Muscle of leg (tissue), 11 donors: ENCODE data around the gene LEKR1. TPM values are rescaled to one million over a fixed set of nuclear protein-coding genes. Genes with fewer than 3 reads are reported as not detected.
"Not testable (repeated sequence)": the region's sequence is repeated elsewhere in the genome, so short reads cannot be mapped to it uniquely, and the experiment has no call there.

Experiments used
- DNase-seq: peaks from one replicate; pipeline ENCODE4 v3.0.0; 2013
- H3K27ac ChIP-seq: one replicate; pipeline ENCODE4 v1.5.1; 2013; ENCODE audit warnings: mild to moderate bottlenecking, low read length, control low read depth
- H3K27me3 ChIP-seq: one replicate; pipeline ENCODE4 v1.6.1; 2013; ENCODE audit warnings: low read length; ENCODE audit not compliant: control insufficient read depth, insufficient read depth
- H3K36me3 ChIP-seq: one replicate; pipeline ENCODE4 v1.6.1; 2013; ENCODE audit warnings: low read length; ENCODE audit not compliant: control insufficient read depth, insufficient read depth
- H3K4me1 ChIP-seq: one replicate; pipeline ENCODE4 v1.6.1; 2013; ENCODE audit warnings: low read length; ENCODE audit not compliant: control insufficient read depth, insufficient read depth
- H3K4me3 ChIP-seq: one replicate; pipeline ENCODE4 v1.5.1; 2013; ENCODE audit warnings: low read length, control low read depth
- H3K9me3 ChIP-seq: replicated peaks from 2 replicates; pipeline ENCODE4 v1.6.1; 2013; ENCODE audit warnings: low read depth, low read length; ENCODE audit not compliant: control insufficient read depth
- WGBS: methylation state at CpG from one replicate; pipeline ENCODE4 v1.1.5; 2013; ENCODE audit warnings: missing lambda C conversion rate; ENCODE audit not compliant: insufficient coverage; 5-methylcytosine and 5-hydroxymethylcytosine counted together
- polyA plus RNA-seq, 8 donors: library from polyadenylated mRNA; unstranded; fragments of 120-200 nt; gene quantifications; one replicate each; pipeline versions ENCODE4 v1.2.1 to v1.2.3, GENCODE V29; 2013; ENCODE audit warnings: inconsistent platforms in 1 of 8, low replicate concordance in 1 of 8; ENCODE audit not compliant: insufficient read length in 8 of 8, insufficient read depth in 1 of 8
- total RNA-seq: library from RNA; stranded (reverse); fragments of 120-200 nt; gene quantifications from one replicate; pipeline ENCODE4 v1.2.4, GENCODE V29; 2013

Gene LEKR1
- total and polyA plus RNA-seq, 9 donors = 0.15 to 1.5 (median 0.66) TPM

DNA sequence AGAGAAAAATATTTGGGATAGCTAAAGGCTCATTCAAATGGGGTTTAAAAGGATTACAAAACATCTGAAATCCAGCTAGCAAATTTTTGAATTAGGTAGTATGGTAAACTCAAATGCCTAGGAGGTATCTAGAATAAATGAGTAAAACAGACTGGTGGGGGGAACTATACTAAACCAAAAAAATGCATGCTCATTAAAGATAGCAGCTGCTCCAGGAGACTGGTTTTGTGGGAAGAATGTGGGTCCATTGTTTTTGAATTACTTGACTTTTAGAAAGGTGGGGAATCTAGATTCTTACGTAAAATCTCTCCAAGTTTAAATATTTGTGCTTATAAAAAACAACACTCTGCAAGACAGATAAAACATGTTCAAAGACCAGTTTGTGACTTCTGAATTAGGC, 73.8 kb downstream of the LEKR1 start:
- no peaks in the 10 kb centered on the region for H3K36me3 ChIP-seq
- H3K27ac ChIP-seq = no peak overlapping the region
- H3K9me3 ChIP-seq = no peaks in the 10 kb centered on the region
- H3K4me1 ChIP-seq = no peaks in the 10 kb centered on the region
- no peaks in the 10 kb centered on the region for H3K27me3 ChIP-seq
- no CpG with 5 or more reads among the region's 1 CpG for WGBS
- no peak overlapping the region for H3K4me3 ChIP-seq
- DNase-seq = no peak

DNA sequence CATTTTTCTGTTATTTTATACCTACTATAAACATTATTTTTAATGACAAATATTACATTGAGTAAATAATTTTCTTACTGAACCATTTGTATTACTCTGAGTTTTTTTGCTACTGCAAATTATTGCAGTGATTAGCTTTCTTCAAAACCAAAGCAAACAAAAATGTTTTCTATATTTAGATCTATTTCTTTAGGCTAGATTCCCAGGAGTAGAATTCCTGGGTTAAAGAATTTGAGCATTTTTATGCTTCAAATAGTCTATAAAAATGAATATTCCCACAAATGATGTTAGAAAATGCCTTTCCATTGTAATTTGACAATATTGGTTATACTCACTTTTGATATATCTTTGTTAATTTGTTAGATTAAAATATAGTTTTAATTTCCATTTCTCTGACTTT, 76.8 kb downstream of the LEKR1 start:
- no peaks in the 10 kb centered on the region for H3K9me3 ChIP-seq

DNA sequence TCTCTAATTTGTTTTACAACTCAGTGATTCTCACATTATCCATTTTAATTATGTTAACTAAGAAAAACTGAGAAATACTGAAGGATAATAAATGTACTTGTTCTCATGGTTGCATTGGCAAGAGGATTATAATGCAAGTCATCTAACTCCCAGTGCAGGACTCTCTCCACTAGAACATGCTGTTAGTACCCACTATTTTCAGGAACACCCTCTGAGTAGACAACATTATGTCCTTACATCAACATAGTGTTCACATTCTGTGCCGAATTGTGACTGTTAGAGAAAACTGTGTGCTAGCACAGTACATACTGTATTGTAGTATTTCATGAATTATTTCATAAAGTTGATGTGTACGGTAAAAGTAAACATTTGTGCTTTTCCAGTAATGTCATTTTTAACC, 80.1 kb downstream of the LEKR1 start:
- Histone ChIP-seq H3K27me3 (no peaks in the 10 kb centered on the region), H3K4me3 (no peak overlapping the region), H3K4me1 (no peaks in the 10 kb centered on the region), H3K36me3 (no peaks in the 10 kb centered on the region), H3K27ac (no peak overlapping the region), H3K9me3 (no peaks in the 10 kb centered on the region)
- no CpG with 5 or more reads among the region's 2 CpGs for WGBS
- DNase-seq = no peak

More for the DNA sequence above, 76.8 kb downstream of the LEKR1 start:
- no peaks in the 10 kb centered on the region for H3K4me1 ChIP-seq
- no peaks in the 10 kb centered on the region for H3K36me3 ChIP-seq
- H3K27me3 ChIP-seq = no peaks in the 10 kb centered on the region
- H3K4me3 ChIP-seq = no peak overlapping the region
- DNase-seq = no peak
- H3K27ac ChIP-seq = no peak overlapping the region

DNA sequence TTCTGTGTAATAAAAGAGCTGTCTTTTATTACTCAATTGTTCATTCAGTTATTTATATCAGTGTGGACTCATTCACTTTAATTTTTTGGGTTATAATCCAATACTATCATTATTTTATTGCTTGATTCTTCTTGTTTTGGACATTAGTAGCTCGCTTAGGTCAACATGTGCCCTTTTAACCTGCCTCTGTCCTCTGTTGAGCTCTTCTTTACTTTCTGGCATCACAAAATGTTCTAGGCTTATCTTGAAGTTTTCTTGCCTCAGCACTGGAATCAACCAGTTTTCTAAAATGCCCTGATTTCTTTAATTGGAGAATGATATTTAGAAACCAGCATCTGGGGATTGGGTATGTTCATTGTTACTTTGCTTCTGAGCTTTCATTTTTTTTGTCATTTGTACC, 82.2 kb downstream of the LEKR1 start:
- H3K36me3 ChIP-seq = no peaks in the 10 kb centered on the region
- no CpG with 5 or more reads among the region's 1 CpG for WGBS
- no peak for DNase-seq
- H3K4me3 ChIP-seq = no peak overlapping the region
- no peaks in the 10 kb centered on the region for H3K27me3 ChIP-seq
- H3K27ac ChIP-seq = no peak overlapping the region
- H3K4me1 ChIP-seq = no peaks in the 10 kb centered on the region
- H3K9me3 ChIP-seq = no peaks in the 10 kb centered on the region

DNA sequence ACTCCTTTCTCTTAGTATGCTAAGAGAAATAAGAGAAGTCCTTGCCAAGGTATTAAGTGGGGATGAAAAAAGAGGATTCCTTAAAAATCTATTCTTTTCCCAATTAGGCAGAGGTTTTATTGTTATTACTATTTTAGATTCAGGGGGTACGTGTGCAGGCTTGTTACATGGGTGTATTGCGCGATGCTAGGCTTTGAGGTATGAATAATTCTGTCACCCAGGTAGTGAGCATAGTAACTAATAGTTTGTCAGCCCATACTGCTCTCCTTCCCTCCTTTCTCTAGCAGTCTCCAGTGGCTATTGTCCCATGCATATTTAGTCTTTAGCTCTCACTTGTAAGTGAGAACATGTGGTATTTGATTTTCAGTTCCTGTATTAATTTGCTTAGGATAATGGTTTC, 83.9 kb downstream of the LEKR1 start:
- no peaks in the 10 kb centered on the region for H3K27me3 ChIP-seq
- H3K27ac ChIP-seq = no peak overlapping the region
- H3K4me3 ChIP-seq = no peak overlapping the region
- WGBS = no CpG with 5 or more reads among the region's 3 CpGs
- no peaks in the 10 kb centered on the region for H3K9me3 ChIP-seq
- H3K4me1 ChIP-seq = no peaks in the 10 kb centered on the region
- no peaks in the 10 kb centered on the region for H3K36me3 ChIP-seq
- DNase-seq = no peak

DNA sequence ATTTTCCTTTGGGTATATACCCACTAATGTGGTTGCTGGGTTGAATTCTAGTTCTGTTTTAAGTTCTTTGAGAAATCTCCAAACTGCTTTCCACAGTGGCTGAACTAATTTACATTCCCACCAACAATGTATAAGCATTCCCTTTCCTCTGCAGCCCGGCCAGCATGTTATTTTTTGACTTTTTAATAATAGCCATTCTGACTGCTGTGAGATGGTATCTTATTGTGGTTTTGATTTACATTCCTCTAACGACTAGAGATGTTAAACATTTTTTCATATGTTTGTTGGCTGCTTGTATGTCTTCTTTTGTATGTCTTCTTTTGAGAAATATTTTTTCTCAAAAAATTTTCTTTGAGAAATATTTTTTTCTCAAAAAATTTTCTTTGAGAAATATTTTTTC, 84.7 kb downstream of the LEKR1 start:
- no CpG with 5 or more reads among the region's 2 CpGs for WGBS
- not testable (repeated sequence) for H3K4me3 ChIP-seq, H3K9me3 ChIP-seq, H3K27ac ChIP-seq, H3K4me1 ChIP-seq, H3K36me3 ChIP-seq, H3K27me3 ChIP-seq, DNase-seq

DNA sequence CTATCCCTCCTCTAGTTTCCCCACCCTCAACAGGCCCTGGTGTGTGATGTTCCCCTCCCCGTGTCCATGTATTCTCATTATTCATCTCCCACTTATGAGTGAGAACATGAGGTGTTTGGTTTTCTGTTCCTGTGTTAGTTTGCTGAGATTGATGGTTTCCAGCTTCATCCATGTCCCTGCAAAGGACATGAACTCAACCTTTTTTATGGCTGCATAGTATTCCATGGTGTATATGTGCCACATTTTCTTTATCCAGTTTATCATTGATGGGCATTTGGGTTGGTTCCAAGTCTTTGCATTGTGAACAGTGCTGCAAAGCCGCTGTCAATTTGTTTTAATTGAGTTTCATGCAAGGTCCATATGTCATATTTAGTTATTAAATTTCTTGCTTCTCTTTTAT, 88.1 kb downstream of the LEKR1 start:
- H3K27ac ChIP-seq, H3K27me3 ChIP-seq, H3K4me3 ChIP-seq, H3K9me3 ChIP-seq, H3K4me1 ChIP-seq, H3K36me3 ChIP-seq, DNase-seq: not testable (repeated sequence)
- WGBS = no CpG with 5 or more reads among the region's 2 CpGs

DNA sequence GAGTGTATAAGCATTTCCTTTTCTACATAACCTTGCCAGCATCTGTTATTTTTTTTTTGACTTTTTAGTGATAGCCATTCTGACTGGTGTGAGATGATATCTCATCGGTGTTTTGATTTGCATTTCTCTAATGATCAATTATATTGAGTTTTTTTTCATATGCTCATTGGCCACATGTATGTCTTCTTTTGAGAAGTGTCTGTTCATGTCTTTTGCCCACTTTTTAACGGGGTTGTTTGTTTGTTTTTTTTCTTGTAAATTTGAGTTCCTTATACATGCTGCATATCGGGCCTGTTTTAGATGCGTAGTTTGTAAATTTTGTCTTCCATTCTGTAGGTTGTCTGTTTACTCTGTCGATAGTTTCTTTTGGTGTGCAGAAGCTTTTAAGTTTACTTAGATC, 89.2 kb downstream of the LEKR1 start:
- H3K9me3 ChIP-seq = no peaks in the 10 kb centered on the region
- no peak for DNase-seq
- H3K27ac ChIP-seq = no peak overlapping the region
- no peaks in the 10 kb centered on the region for H3K36me3 ChIP-seq
- no CpG with 5 or more reads among the region's 5 CpGs for WGBS
- H3K4me3 ChIP-seq = no peak overlapping the region
- no peaks in the 10 kb centered on the region for H3K27me3 ChIP-seq
- H3K4me1 ChIP-seq = no peaks in the 10 kb centered on the region

DNA sequence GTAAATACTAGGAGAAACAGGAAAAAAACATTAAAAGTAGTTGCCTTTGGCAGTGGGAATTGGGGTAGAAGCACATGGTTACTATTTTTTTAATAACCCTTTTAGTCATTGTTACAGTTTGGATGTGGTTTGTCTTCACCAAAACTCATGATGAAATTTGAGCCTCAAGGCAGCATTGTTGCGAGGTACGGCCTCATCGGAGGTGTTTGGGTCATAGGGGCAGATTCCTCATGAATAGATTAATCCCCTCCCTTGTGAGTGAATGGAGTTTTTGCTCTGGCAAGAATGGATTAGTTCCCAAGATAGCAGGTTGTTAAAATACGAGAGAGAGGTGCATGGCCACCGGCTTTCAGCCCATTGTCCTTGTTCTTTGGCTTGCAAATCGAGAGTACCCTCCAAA, 92.6 kb downstream of the LEKR1 start:
- no peak overlapping the region for H3K4me3 ChIP-seq
- WGBS = 83% methylated on average over 2 of the region's 6 CpGs
- no peak overlapping the region for H3K27ac ChIP-seq
- H3K27me3 ChIP-seq = no peaks in the 10 kb centered on the region
- no peak for DNase-seq
- no peaks in the 10 kb centered on the region for H3K9me3 ChIP-seq
- no peaks in the 10 kb centered on the region for H3K4me1 ChIP-seq
- H3K36me3 ChIP-seq = no peaks in the 10 kb centered on the region

DNA sequence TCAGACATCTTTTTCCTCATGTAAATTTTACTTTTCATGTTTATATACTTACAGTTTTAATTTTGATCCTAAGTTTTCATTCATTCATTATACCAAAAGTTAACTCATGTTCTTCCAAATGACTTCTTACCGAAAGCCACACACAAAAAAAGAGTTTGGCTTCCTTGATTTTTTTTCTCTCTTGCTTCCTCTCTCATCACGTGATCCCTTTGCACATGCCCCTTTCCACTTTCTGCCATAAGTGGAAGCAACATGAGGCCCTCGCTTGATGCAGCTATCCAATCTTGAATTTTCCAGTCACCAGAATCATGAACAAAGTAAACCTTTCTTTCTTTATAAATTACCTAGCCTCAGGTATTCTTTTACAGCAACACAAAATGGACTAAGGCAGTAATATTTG, 93.7 kb downstream of the LEKR1 start:
- Histone ChIP-seq H3K4me3 (no peak overlapping the region), H3K27me3 (no peaks in the 10 kb centered on the region), H3K9me3 (no peaks in the 10 kb centered on the region), H3K27ac (no peak overlapping the region), H3K36me3 (no peaks in the 10 kb centered on the region), H3K4me1 (no peaks in the 10 kb centered on the region)
- WGBS = 84% methylated on average over 3 of the region's 3 CpGs
- DNase-seq = no peak

DNA sequence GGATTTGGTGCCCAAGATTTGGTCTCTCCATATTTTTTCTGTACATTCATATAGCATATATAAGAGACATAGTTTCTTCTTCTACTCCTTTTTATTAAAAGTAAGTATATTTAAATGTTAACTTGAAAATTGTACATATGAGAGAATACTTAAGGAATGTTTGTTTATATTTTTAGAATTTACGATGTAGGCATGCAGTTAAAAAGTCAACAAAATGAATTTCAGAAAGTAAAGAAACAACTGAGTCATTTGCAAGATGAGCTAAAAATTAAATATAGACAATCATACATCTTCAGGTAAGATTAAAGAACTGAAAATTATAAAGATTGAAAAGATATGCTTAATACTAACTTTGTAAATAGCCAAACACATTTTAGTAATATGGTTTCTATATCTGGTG, 94.2 kb downstream of the LEKR1 start:
- no CpG with 5 or more reads among the region's 1 CpG for WGBS
- no peaks in the 10 kb centered on the region for H3K9me3 ChIP-seq
- no peak overlapping the region for H3K4me3 ChIP-seq
- H3K27me3 ChIP-seq = no peaks in the 10 kb centered on the region
- no peaks in the 10 kb centered on the region for H3K36me3 ChIP-seq
- H3K4me1 ChIP-seq = no peaks in the 10 kb centered on the region
- no peak for DNase-seq
- no peak overlapping the region for H3K27ac ChIP-seq
